CD4-positive, alpha-beta T cell treated with Interleukin-17A for 4 hours (primary cell): ENCODE data around the gene SLC25A44.
A peak's percentile ranks its signal among the peaks of the same experiment; 100 is the strongest.

ENCODE experiments used
- DNase-seq: peaks from one replicate; pipeline ENCODE4 v3.0.0-alpha.2; 2020; ENCODE audit warnings: mixed read lengths

SLC25A44 gene

GRCh38 chr1:156193488-156194299, at the start of gene SLC25A44:
Gene SLC25A44, plus strand, starts transcription at chr1:156194104. Its CDS starts 5,744 bp downstream, at chr1:156199848.
- peak; percentile 96 for DNase-seq

GRCh38 chr1:156144742-156145141, 49.2 kb upstream of the SLC25A44 start:
- DNase-seq = no peak

- no peak for DNase-seq
Measured at GRCh38 chr1:156145650-156146019, 48.3 kb upstream of the SLC25A44 start.

GRCh38 chr1:156146020-156146768, 47.7 kb upstream of the SLC25A44 start:
- peak; percentile 58 for DNase-seq

- no peak for DNase-seq
Measured at GRCh38 chr1:156146769-156147405, 47.0 kb upstream of the SLC25A44 start.

GRCh38 chr1:156148216-156148615, 45.7 kb upstream of the SLC25A44 start:
- no peak for DNase-seq

GRCh38 chr1:156149374-156150332, 44.3 kb upstream of the SLC25A44 start:
- no peak for DNase-seq

GRCh38 chr1:156150333-156151011, 43.4 kb upstream of the SLC25A44 start:
- DNase-seq = no peak

GRCh38 chr1:156151093-156151688, 42.7 kb upstream of the SLC25A44 start:
- DNase-seq = no peak

GRCh38 chr1:156152628-156153027, 41.3 kb upstream of the SLC25A44 start:
- DNase-seq = no peak

- no peak for DNase-seq
Measured at GRCh38 chr1:156153362-156153761, 40.5 kb upstream of the SLC25A44 start, which contains the start of gene SEMA4A. Gene SEMA4A, plus strand, starts transcription at chr1:156153585. Its CDS starts 994 bp downstream, at chr1:156154579.

- DNase-seq = peak; percentile 15
Measured at GRCh38 chr1:156154317-156154749, 39.6 kb upstream of the SLC25A44 start.

GRCh38 chr1:156155756-156156510, 38.0 kb upstream of the SLC25A44 start:
- DNase-seq = no peak

- no peak for DNase-seq
Measured at GRCh38 chr1:156157506-156157905, 36.4 kb upstream of the SLC25A44 start.

GRCh38 chr1:156157966-156158365, 35.9 kb upstream of the SLC25A44 start:
- DNase-seq = no peak

- no peak for DNase-seq
Measured at GRCh38 chr1:156160000-156160742, 33.7 kb upstream of the SLC25A44 start.

GRCh38 chr1:156160743-156161171, 33.1 kb upstream of the SLC25A44 start:
- DNase-seq = peak; percentile 82

GRCh38 chr1:156162430-156163037, 31.4 kb upstream of the SLC25A44 start:
- no peak for DNase-seq

GRCh38 chr1:156163712-156164111, 30.2 kb upstream of the SLC25A44 start:
- no peak for DNase-seq
